RWPE1 (cell line): Measurements from ENCODE around the gene KRIT1.

ENCODE experiments used
- CTCF ChIA-PET: fragments of 350-600 bp; sonication (Branson Sonifier 250); formaldehyde crosslinking; extraction: SDS; loops from one replicate; lab custom pipeline; 2021; lab: Yijun Ruan, JAX
- POLR2A ChIA-PET: fragments of 400-600 bp; formaldehyde crosslinking; extraction: SDS; loops from one replicate; lab custom pipeline; 2020; ENCODE audit warnings: antibody characterized with exemption; ENCODE audit not compliant: low non-redundant PET; lab: Yijun Ruan, JAX
- DNase-seq: peaks from one replicate; pipeline ENCODE4 v3.0.0; 2012; ENCODE audit warnings: low spot score
- H3K27ac ChIP-seq: fragments of 450-650 bp; 2 replicates; pipeline ENCODE4 v1.5.1; 2017
- TF ChIP-seq, protein P1 (sequence below): fragments of 450-650 bp; conservative IDR thresholded peaks from 2 replicates; pipeline ENCODE4 v1.5.1; 2017; ENCODE audit warnings: low read depth, mild to moderate bottlenecking

KRIT1 gene

GRCh38 chr7:92158660-92159575 lies 86.8 kb downstream of the KRIT1 start:
- CTCF ChIA-PET, result no interaction called here
- DNase-seq, result no peak
- TF ChIP-seq, protein P1, sequence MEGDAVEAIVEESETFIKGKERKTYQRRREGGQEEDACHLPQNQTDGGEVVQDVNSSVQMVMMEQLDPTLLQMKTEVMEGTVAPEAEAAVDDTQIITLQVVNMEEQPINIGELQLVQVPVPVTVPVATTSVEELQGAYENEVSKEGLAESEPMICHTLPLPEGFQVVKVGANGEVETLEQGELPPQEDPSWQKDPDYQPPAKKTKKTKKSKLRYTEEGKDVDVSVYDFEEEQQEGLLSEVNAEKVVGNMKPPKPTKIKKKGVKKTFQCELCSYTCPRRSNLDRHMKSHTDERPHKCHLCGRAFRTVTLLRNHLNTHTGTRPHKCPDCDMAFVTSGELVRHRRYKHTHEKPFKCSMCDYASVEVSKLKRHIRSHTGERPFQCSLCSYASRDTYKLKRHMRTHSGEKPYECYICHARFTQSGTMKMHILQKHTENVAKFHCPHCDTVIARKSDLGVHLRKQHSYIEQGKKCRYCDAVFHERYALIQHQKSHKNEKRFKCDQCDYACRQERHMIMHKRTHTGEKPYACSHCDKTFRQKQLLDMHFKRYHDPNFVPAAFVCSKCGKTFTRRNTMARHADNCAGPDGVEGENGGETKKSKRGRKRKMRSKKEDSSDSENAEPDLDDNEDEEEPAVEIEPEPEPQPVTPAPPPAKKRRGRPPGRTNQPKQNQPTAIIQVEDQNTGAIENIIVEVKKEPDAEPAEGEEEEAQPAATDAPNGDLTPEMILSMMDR, result no peak
- POLR2A ChIA-PET, result no interaction called here
- no peak overlapping the region for H3K27ac ChIP-seq

DNA sequence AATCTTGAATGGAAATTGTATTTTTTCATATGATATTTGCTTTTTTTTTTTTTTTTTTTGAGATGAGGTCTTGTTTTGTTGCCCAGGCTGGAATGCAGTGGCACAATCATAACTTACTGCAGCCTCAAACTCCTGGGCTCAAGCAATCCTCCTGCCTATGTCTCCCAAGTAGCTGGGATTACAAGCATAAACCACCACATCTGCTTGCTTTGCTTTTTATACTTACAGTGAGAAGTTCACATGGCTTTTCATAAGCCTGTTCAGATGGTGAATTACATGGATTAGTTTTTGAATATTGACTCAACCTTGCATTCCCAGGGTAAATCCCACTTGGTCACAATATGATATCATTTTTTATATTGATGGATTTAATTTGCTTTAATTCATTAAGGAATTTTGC lies 88.7 kb downstream of the KRIT1 start:
- POLR2A ChIA-PET, result no interaction called here
- DNase-seq, result no peak
- no peak overlapping the region for H3K27ac ChIP-seq
- TF ChIP-seq, protein P1, result no peak
- CTCF ChIA-PET, result no interaction called here

DNA sequence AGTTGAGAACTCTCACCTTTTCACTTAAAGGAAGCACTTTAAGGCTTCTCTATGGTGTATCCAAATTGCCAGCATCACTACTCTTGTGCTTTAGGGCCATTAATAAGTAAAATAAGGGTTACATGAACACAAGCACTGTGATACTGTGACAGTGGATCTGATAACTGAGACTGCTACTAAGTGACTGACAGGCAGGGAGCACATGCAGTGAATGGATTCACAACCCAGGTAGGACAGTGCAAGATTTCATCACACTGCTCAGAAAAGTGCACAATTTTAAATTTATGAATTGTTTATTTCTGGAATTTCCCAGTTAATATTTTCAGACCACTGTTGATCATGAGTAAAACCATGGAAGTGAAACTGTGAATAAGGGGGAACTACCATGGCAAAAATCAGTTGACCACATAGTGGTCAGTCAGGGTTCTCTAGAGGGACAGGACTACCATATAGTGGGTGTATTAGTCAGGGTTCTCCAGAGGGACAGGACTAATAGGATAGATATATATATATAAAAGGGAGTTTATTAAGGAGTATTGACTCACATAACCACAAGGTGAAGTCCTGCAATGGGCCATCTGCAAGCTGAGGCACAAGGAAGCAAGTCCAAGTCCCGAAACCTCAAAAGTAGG lies 90.5 kb downstream of the KRIT1 start:
- CTCF ChIA-PET, result no interaction called here
- TF ChIP-seq, protein P1, result no peak
- POLR2A ChIA-PET, result no interaction called here
- no peak overlapping the region for H3K27ac ChIP-seq
- DNase-seq, result no peak

- POLR2A ChIA-PET, result no interaction called here
- no peak overlapping the region for H3K27ac ChIP-seq
- TF ChIP-seq, protein P1, result no peak
- CTCF ChIA-PET, result interaction anchor here (0.6 kb wide), 1 partner anchor 128 kb away, joined by 3 read pairs; no protein-coding TSS in a partner anchor
- DNase-seq, result no peak
Observed at GRCh38 chr7:92150450-92151017, 95.2 kb downstream of the KRIT1 start.

- TF ChIP-seq, protein P1, result no peak
- DNase-seq, result no peak
- no peak overlapping the region for H3K27ac ChIP-seq
- CTCF ChIA-PET, result interaction anchor here (0.6 kb wide), 1 partner anchor 127 kb away, joined by 3 read pairs; no protein-coding TSS in a partner anchor
- POLR2A ChIA-PET, result no interaction called here
Observed at GRCh38 chr7:92149736-92150239, 95.9 kb downstream of the KRIT1 start.
